Keratinocyte (primary cell): ENCODE data around the gene ODAD4.

Experiments
- CTCF ChIP-seq, 3 experiments: IDR thresholded peaks in 1 of 3; conservative IDR thresholded peaks in 1 of 3; optimal IDR thresholded peaks in 1 of 3; 2 replicates in 2 of 3; 3 replicates in 1 of 3; pipeline versions ENCODE3 to v1.5.1; 2011; ENCODE audit warnings: low read length in 3 of 3, mild to moderate bottlenecking in 3 of 3, moderate library complexity in 2 of 3, control low read depth in 1 of 3, inconsistent platforms in 1 of 3; ENCODE audit not compliant: insufficient read depth in 2 of 3; ENCODE audit errors: extremely low read depth in 1 of 3
- EZH2 ChIP-seq: IDR thresholded peaks from one replicate; pipeline ENCODE4 v1.6.1; 2012; ENCODE audit warnings: inconsistent platforms, mild to moderate bottlenecking, low read length, moderate library complexity

GRCh38 chr17:42001729-42002128, 71.3 kb downstream of the ODAD4 start:
- TF ChIP-seq CTCF (optimal IDR thresholded peaks at IDR 0.05 in 1 of 3, IDR thresholded peaks at IDR 0.05 in 1 of 3, conservative IDR thresholded peaks at IDR 0.05 in 1 of 3; ENCODE audit: extremely low read depth in 1 of 3, insufficient read depth in 2 of 3, low read length in 3 of 3) (no peak), EZH2 (no peak)
